SK-N-SH (cell line): Measurements from ENCODE around the gene PPP1R14D. TPM values are rescaled to one million over a fixed set of nuclear protein-coding genes. Genes with fewer than 3 reads are reported as not detected.

Experiments used
- CTCF ChIA-PET: fragments of 300-600, 350-600 bp; formaldehyde crosslinking; extraction: SDS; loops from one replicate; lab custom pipeline; 2021; lab: Yijun Ruan, JAX
- POLR2A ChIA-PET: fragments of 350-600 bp; sonication (Branson Sonifier 250); formaldehyde crosslinking; extraction: SDS; loops from one replicate; lab custom pipeline; 2020; ENCODE audit warnings: antibody characterized with exemption, inconsistent platforms; lab: Yijun Ruan, JAX
- DNase-seq: peaks from one replicate; pipeline ENCODE4 v3.0.0; 2012
- H2AFZ ChIP-seq: fragments of 200-600 bp; sonication (generic); 2 replicates; pipeline ENCODE4 v1.8.1; 2016; ENCODE audit warnings: antibody characterized with exemption, mild to moderate bottlenecking, low read depth
- H3F3A ChIP-seq: fragments of 200-600 bp; sonication (generic); replicated peaks from 2 replicates; pipeline ENCODE3; 2016; ENCODE audit warnings: antibody characterized with exemption, mild to moderate bottlenecking; ENCODE audit not compliant: insufficient read depth
- H3K27ac ChIP-seq, 2 experiments: fragments of 200-500 bp in 1 of 2; fragments of 200-600 bp in 1 of 2; sonication (Bioruptor generic) in 1 of 2; sonication (generic), shearing (Covaris generic) in 1 of 2; 2 replicates each; pipeline versions ENCODE4 v1.5.1 to v1.6.1; 2014 to 2016; ENCODE audit warnings: low read depth in 2 of 2, inconsistent platforms in 1 of 2, low read length in 1 of 2, mild to moderate bottlenecking in 1 of 2, mixed read lengths in 1 of 2
- H3K27me3 ChIP-seq: fragments of 200-600 bp; sonication (generic), shearing (Covaris generic); 2 replicates; pipeline ENCODE4 v1.6.1; 2016; ENCODE audit warnings: mixed run types; ENCODE audit not compliant: insufficient read depth
- H3K36me3 ChIP-seq, 2 experiments: fragments of 200-500 bp in 1 of 2; fragments of 200-600 bp in 1 of 2; sonication (Bioruptor generic) in 1 of 2; sonication (generic) in 1 of 2; replicated peaks in 1 of 2; 2 replicates each; pipeline versions ENCODE3 to v1.5.1; 2014 to 2016; ENCODE audit warnings: low read length in 1 of 2, mild to moderate bottlenecking in 1 of 2; ENCODE audit not compliant: insufficient read depth in 2 of 2, control insufficient read depth in 1 of 2
- H3K4me1 ChIP-seq, 2 experiments: fragments of 200-500 bp in 1 of 2; fragments of 200-600 bp in 1 of 2; sonication (Bioruptor generic) in 1 of 2; sonication (generic), shearing (Covaris generic) in 1 of 2; 2 replicates each; pipeline versions ENCODE4 v1.5.1 to v1.6.1; 2014 to 2016; ENCODE audit warnings: low read depth in 1 of 2, low read length in 1 of 2, mixed run types in 1 of 2; ENCODE audit not compliant: insufficient read depth in 2 of 2, control insufficient read depth in 1 of 2
- H3K4me2 ChIP-seq: fragments of 200-600 bp; sonication (generic), shearing (Covaris generic); 2 replicates; pipeline ENCODE4 v1.6.1; 2017; ENCODE audit warnings: mixed run types
- H3K4me3 ChIP-seq, 2 experiments: fragments of 200-500 bp in 1 of 2; fragments of 200-600 bp in 1 of 2; sonication (Bioruptor generic) in 1 of 2; sonication (generic), shearing (Covaris generic) in 1 of 2; 2 replicates each; pipeline versions ENCODE4 v1.5.1 to v1.8.1; 2014 to 2016; ENCODE audit warnings: low read depth in 2 of 2, inconsistent platforms in 1 of 2, low read length in 1 of 2, mild to moderate bottlenecking in 1 of 2, mixed read lengths in 1 of 2, moderate library complexity in 1 of 2
- H3K79me2 ChIP-seq: fragments of 200-600 bp; sonication (generic); 2 replicates; pipeline ENCODE4 v1.8.1; 2017; ENCODE audit warnings: mild to moderate bottlenecking; ENCODE audit not compliant: insufficient read depth
- H3K9ac ChIP-seq: fragments of 200-600 bp; sonication (generic); 2 replicates; pipeline ENCODE4 v1.6.1; 2017; ENCODE audit warnings: mixed run types
- H3K9me2 ChIP-seq: fragments of 200-600 bp; sonication (generic); 2 replicates; pipeline ENCODE4 v1.6.1; 2017; ENCODE audit warnings: mixed run types
- H3K9me3 ChIP-seq: fragments of 200-600 bp; sonication (generic); 2 replicates; pipeline ENCODE4 v1.6.1; 2017; ENCODE audit warnings: mixed run types, mild to moderate bottlenecking, moderate library complexity
- H4K20me1 ChIP-seq: fragments of 200-600 bp; sonication (generic); 2 replicates; pipeline ENCODE4 v1.6.1; 2017; ENCODE audit warnings: mild to moderate bottlenecking, mixed run types; ENCODE audit not compliant: insufficient read depth
- CTCF ChIP-seq: fragments of 200-600 bp; sonication (generic); IDR thresholded peaks from 2 replicates; pipeline ENCODE4 v1.6.1; 2017; ENCODE audit warnings: antibody characterized with exemption, mild to moderate bottlenecking, moderate library complexity
- ELF1 ChIP-seq: IDR thresholded peaks from 2 replicates; pipeline ENCODE4 v1.4.0; 2012
- EP300 ChIP-seq, 2 experiments: IDR thresholded peaks; 2 replicates each; pipeline versions ENCODE4 v1.4.0 to v1.6.1; 2012; ENCODE audit warnings: borderline replicate concordance in 1 of 2, low read depth in 1 of 2, low read length in 1 of 2
- JUND ChIP-seq: IDR thresholded peaks from 2 replicates; pipeline ENCODE4 v1.4.0; 2012
- MAX ChIP-seq: IDR thresholded peaks from 2 replicates; pipeline ENCODE4 v1.4.0; 2012; ENCODE audit warnings: low read depth
- NFIC ChIP-seq: IDR thresholded peaks from 2 replicates; pipeline ENCODE4 v1.4.0; 2012; ENCODE audit warnings: borderline replicate concordance
- PBX3 ChIP-seq: IDR thresholded peaks from 2 replicates; pipeline ENCODE4; 2012
- RFX5 ChIP-seq: IDR thresholded peaks from 2 replicates; pipeline ENCODE4 v1.6.1; 2012; ENCODE audit warnings: mild to moderate bottlenecking, improper control_type of control experiment, low read length
- RXRA ChIP-seq: IDR thresholded peaks from 2 replicates; pipeline ENCODE4 v1.4.0; 2012; ENCODE audit warnings: low read depth, mild to moderate bottlenecking, borderline replicate concordance
- SMC3 ChIP-seq: IDR thresholded peaks from 2 replicates; pipeline ENCODE4 v1.6.1; 2012; ENCODE audit warnings: low read depth, low read length, improper control_type of control experiment
- TCF12 ChIP-seq: IDR thresholded peaks from 2 replicates; pipeline ENCODE4 v1.4.0; 2012
- whole genome bisulfite sequencing: methylation state at CpG from one replicate; pipeline ENCODE4 v1.1.6; 2017; ENCODE audit warnings: low lambda C conversion rate; 5-methylcytosine and 5-hydroxymethylcytosine counted together
- polyA plus RNA-seq, 3 experiments: library from polyadenylated mRNA; depleted of rRNA; stranded (reverse); fragments of >200 nt; gene quantifications; 2 replicates each; pipeline ENCODE4 v1.2.3, GENCODE V29; 2012
- TF ChIP-seq, protein P1 (sequence below): fragments of 150-350 bp; IDR thresholded peaks from 2 replicates; pipeline ENCODE4 v1.6.1; 2016; ENCODE audit warnings: mild to moderate bottlenecking, low read depth, low read length
- TF ChIP-seq, protein P2 (sequence below): fragments of 150-350 bp; IDR thresholded peaks from 2 replicates; pipeline ENCODE4 v1.6.1; 2017; ENCODE audit warnings: antibody characterized with exemption, low read length, low read depth, borderline replicate concordance

Gene PPP1R14D
- polyA plus RNA-seq, 1 of the 3 experiments (the other 2 are of a cell fraction), result not detected

GRCh38 chr15:40829115-40829514, 607 bp upstream of the PPP1R14D start:
- Histone ChIP-seq H3K9me2 (no peaks in the 10 kb centered on the region), H3F3A (no peaks in the 10 kb centered on the region), H3K4me1 (no peaks in the 10 kb centered on the region; a peak in 1 of 4 replicates), H2AFZ (no peak overlapping the region), H3K9me3 (no peaks in the 10 kb centered on the region), H3K4me2 (no peak overlapping the region), H3K79me2 (no peaks in the 10 kb centered on the region), H4K20me1 (no peaks in the 10 kb centered on the region), H3K9ac (no peak overlapping the region), H3K4me3 (no peak overlapping the region), H3K27me3 (no peaks in the 10 kb centered on the region), H3K27ac (no peak overlapping the region), H3K36me3 (no peaks in the 10 kb centered on the region)
- WGBS, result 84% methylated on average over 5 of the region's 7 CpGs
- ChIA-PET CTCF (interaction anchor here (0.9 to 2.1 kb wide), 4 partner anchors 12 to 65 kb away, joined by 3 to 8 read pairs (median 4); partner anchors contain the start of gene VPS18), POLR2A (no interaction called here)
- DNase-seq, result no peak
- TF ChIP-seq ELF1 (no peak), PBX3 (no peak), TCF12 (no peak), MAX (no peak), RFX5 (no peak), NFIC (no peak), SMC3 (no peak), JUND (no peak), RXRA (no peak)
- TF ChIP-seq, protein P1, sequence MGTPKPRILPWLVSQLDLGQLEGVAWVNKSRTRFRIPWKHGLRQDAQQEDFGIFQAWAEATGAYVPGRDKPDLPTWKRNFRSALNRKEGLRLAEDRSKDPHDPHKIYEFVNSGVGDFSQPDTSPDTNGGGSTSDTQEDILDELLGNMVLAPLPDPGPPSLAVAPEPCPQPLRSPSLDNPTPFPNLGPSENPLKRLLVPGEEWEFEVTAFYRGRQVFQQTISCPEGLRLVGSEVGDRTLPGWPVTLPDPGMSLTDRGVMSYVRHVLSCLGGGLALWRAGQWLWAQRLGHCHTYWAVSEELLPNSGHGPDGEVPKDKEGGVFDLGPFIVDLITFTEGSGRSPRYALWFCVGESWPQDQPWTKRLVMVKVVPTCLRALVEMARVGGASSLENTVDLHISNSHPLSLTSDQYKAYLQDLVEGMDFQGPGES, result no peak
- TF ChIP-seq, protein P2, sequence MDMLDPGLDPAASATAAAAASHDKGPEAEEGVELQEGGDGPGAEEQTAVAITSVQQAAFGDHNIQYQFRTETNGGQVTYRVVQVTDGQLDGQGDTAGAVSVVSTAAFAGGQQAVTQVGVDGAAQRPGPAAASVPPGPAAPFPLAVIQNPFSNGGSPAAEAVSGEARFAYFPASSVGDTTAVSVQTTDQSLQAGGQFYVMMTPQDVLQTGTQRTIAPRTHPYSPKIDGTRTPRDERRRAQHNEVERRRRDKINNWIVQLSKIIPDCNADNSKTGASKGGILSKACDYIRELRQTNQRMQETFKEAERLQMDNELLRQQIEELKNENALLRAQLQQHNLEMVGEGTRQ, result no peak

- CTCF ChIA-PET, result no interaction called here
These were observed 2.0 kb downstream of the PPP1R14D start for GRCh38 chr15:40826423-40827075.

More at GRCh38 chr15:40826423-40827075, 2.0 kb downstream of the PPP1R14D start:
- H3K79me2 ChIP-seq, result no peaks in the 10 kb centered on the region
- no peaks in the 10 kb centered on the region for H4K20me1 ChIP-seq
- H3K4me2 ChIP-seq, result no peak overlapping the region
- no peak overlapping the region for H3K27ac ChIP-seq
- TF ChIP-seq CTCF (no peak), MAX (no peak), EP300 (IDR thresholded peaks at IDR 0.05; ENCODE audit: borderline replicate concordance in 1 of 2, low read depth in 1 of 2, low read length in 1 of 2) (no peak), SMC3 (no peak)
- no peak overlapping the region for H3K4me3 ChIP-seq
- H3K4me1 ChIP-seq, result no peaks in the 10 kb centered on the region; a peak in 1 of 4 replicates
- H3K9me2 ChIP-seq, result no peaks in the 10 kb centered on the region
- WGBS, result 52% methylated on average over 4 of the region's 4 CpGs
- POLR2A ChIA-PET, result no interaction called here
- H3K36me3 ChIP-seq, result no peaks in the 10 kb centered on the region
- no peak for DNase-seq
- no peak overlapping the region for H2AFZ ChIP-seq
- H3K27me3 ChIP-seq, result no peaks in the 10 kb centered on the region
- H3K9me3 ChIP-seq, result no peaks in the 10 kb centered on the region
- no peaks in the 10 kb centered on the region for H3F3A ChIP-seq
- no peak overlapping the region for H3K9ac ChIP-seq
